ENCODE measurements around the gene AKAP17A.
A peak's percentile ranks its signal among the peaks of the same experiment; 100 is the strongest.
"Not testable (repeated sequence)": the region's sequence is repeated elsewhere in the genome, so short reads cannot be mapped to it uniquely, and the experiment has no call there.

AKAP17A gene, protein sequence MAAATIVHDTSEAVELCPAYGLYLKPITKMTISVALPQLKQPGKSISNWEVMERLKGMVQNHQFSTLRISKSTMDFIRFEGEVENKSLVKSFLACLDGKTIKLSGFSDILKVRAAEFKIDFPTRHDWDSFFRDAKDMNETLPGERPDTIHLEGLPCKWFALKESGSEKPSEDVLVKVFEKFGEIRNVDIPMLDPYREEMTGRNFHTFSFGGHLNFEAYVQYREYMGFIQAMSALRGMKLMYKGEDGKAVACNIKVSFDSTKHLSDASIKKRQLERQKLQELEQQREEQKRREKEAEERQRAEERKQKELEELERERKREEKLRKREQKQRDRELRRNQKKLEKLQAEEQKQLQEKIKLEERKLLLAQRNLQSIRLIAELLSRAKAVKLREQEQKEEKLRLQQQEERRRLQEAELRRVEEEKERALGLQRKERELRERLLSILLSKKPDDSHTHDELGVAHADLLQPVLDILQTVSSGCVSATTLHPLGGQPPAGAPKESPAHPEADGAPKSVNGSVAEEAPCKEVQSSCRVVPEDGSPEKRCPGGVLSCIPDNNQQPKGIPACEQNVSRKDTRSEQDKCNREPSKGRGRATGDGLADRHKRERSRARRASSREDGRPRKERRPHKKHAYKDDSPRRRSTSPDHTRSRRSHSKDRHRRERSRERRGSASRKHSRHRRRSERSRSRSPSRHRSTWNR

GRCh38 chrX:1591102-1591862 is at the start of gene AKAP17A:
Gene AKAP17A (plus strand): TSS chrX:1591604. CDS start chrX:1593463, 1,859 bp downstream.
- peak; percentile 74 for DNase-seq (ENCODE audit: low spot score)

- no peak for DNase-seq (ENCODE audit: low spot score)
Measured at GRCh38 chrX:1542994-1543725, 48.2 kb upstream of the AKAP17A start.

DNA sequence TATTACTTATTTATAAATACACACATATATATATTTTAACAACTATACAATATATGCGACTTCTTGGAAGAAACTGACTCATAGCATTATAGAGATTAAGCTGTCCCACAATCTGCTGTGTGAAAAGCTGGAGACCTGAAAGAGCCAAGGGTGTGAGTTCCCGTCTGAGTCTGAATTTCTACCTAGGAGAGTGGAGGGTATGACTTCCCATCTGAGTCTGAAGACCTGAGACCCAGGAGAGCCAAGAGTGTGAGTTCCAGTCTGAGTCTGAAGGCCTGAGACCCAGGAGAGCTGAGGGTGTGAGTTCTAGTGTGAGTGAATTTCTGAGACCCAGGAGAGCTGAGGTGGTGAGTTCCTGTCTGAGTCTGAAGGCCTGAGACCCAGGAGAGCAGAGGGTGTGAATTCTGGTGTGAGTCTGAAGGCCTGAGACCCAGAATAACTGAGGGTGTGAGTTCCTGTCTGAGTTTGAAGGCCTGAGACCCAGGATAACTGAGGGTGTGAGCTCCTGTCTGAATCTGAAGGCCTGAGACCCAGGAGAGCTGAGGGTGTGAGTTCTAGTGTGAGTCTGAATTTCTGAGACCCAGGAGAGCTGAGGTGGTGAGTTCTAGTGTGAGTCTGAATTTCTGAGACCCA is 45.5 kb upstream of the AKAP17A start:
- no peak for DNase-seq (ENCODE audit: low spot score)

DNA sequence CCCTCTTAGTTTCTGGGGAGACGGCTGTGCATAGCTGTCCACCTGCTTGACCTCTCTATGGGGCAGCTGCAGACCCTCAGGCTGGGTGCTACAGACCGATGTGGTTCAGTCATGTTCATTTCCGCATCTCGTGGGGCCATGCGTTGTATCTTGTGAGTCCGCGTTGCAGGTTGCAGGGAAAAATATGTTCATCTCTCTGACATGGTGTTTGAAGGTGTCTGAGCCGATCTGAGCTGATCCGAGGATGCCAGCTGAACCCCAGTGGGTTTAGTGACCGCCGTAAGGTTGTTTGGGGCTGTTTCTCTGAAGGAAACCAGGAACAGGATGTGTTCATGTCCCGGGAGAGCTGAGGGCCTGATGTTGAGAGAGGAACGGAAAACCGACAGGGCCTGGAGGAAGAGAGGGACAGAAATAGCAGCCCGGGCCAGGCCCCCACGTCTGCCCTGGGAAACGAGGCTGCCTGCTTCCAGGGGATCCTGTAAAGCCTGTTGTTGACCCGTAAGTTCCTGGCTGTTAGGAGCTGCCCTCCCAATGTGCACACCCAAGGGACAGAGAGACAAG is 44.6 kb upstream of the AKAP17A start:
- DNase-seq (ENCODE audit: low spot score): no peak

- no peak for DNase-seq (ENCODE audit: low spot score)
Measured at GRCh38 chrX:1551959-1552546, 39.4 kb upstream of the AKAP17A start.

DNA sequence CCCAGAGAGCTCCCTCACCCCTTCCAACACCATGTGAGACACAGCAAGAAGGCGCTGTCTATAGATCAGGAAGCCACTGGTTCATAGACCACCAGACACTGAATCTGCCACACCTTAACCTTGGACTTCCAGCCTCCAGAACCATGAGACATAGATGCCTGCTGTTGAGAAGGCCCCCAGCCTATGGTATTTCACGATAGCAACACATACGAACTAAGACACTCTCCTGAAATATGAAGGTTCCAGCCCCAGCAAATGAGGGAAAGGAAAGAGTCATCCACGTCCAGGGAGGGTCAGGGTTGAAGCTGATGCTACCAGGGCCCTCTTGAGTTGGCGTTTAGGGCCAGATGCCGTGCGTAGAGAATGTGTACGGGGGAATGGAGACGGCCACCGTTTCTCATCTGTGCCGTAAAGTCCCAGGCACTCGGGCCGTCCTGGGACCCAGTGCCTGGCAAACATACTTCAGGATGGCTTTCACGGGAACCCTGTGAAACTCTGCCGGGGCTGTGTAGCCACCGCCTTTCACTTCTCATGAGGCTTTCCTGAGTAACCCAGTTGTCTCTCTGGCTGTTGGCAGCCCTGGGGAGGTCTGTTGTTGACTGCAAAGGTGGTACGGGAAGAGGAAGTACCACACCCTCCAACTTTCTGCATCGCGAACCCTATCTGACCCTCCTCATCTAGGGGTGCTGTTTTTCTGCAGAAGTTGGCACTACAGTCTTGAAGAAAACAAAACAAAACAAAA is 36.8 kb upstream of the AKAP17A start:
- DNase-seq (ENCODE audit: low spot score): no peak

DNA sequence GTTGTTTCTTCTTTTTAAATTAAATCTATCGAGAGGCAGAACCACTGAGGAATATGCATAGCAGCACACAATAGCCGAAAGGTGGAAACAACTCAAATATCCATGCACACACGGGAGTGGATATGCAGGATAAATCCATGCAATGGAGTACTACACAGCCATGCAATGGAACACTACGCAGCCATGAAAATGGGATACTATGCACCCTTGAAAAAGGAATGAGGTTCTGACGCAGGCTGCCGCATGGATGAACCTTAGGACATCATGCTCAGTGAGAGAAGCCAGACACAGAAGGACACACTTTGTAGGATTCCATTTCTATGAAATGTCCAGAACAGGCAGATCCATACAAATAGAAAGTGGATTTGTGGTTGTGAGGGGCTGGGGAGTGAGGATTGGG is 36.0 kb upstream of the AKAP17A start:
- no peak for DNase-seq (ENCODE audit: low spot score)

DNA sequence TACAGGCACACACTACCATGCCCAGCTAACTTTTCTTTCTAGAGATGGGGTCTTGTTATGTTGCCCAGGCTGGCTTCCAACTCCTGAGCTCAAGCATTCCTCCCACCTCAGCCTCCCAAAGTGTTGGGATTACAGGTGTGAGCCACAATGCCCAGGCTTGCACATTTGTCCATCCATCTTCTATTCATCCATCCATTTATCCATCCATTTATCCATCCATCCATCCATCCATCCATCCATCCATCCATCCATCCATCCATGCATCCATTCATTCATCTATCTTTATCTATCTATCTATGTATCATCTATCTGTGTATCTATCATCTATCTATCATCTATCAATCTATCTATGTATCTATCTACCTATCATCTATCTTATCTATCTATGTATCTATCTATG is 34.0 kb upstream of the AKAP17A start:
- DNase-seq (ENCODE audit: low spot score): not testable (repeated sequence)

GRCh38 chrX:1558761-1559468 is 32.5 kb upstream of the AKAP17A start:
- no peak for DNase-seq (ENCODE audit: low spot score)

DNA sequence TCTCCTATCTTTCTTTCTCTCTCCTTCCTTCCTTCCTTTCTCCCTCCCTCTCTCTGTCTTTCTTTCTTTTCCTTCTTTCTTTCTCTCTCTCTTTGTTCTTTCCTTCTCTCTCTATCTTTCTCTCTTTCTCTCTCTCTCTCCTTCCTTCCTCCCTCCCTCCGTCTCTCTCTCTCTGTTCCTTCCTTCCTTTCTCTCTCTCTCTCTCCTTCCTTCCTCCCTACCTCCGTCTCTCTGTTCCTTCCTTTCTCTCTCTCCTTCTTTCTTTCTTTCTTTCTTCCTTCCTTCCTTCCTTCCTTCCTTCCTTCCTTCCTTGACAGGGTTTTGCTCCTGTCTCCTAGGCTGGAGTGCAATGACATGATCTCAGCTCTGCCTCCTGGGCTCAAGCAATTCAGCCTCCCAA is 30.2 kb upstream of the AKAP17A start:
- no peak for DNase-seq (ENCODE audit: low spot score)

DNA sequence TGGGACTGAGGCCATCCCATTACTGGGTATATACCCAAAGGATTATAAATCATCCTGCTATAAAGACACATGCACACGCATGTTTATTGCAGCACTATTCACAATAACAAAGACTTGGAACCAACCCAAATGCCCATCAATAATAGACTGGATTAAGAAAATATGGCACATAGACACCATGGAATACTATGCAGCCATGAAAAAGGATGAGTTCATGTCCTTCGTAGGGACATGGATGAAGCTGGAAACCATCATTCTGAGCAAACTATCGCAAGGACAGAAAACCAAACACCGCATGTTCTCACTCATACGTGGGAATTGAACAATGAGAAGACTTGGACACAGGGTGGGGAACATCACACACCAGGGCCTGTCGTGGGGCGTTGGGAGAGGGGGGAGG is 27.3 kb upstream of the AKAP17A start:
- DNase-seq (ENCODE audit: low spot score): not testable (repeated sequence)

- DNase-seq (ENCODE audit: low spot score): no peak
Measured at GRCh38 chrX:1564750-1565683, 26.4 kb upstream of the AKAP17A start.

- not testable (repeated sequence) for DNase-seq (ENCODE audit: low spot score)
Measured at GRCh38 chrX:1574181-1574580, 17.2 kb upstream of the AKAP17A start.

- no peak for DNase-seq (ENCODE audit: low spot score)
Measured at GRCh38 chrX:1576201-1576992, 15.0 kb upstream of the AKAP17A start.

DNA sequence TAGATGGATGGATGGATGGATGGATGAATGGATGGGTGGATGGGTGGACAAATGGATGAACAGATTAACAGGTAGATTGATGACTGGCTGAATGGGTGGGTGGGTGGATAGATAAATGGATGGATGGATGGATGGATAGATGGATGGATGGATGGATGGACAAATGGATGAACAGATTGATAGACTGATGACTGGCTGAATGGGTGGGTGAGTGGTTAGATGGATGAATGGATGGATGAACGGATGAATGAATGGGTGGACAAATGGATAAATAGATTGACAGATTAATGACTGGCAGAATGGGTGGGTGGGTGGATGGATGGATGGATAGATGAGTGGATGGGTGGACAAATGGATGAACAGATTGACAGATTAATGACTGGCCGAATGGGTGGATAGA is 13.6 kb upstream of the AKAP17A start:
- no peak for DNase-seq (ENCODE audit: low spot score)

DNA sequence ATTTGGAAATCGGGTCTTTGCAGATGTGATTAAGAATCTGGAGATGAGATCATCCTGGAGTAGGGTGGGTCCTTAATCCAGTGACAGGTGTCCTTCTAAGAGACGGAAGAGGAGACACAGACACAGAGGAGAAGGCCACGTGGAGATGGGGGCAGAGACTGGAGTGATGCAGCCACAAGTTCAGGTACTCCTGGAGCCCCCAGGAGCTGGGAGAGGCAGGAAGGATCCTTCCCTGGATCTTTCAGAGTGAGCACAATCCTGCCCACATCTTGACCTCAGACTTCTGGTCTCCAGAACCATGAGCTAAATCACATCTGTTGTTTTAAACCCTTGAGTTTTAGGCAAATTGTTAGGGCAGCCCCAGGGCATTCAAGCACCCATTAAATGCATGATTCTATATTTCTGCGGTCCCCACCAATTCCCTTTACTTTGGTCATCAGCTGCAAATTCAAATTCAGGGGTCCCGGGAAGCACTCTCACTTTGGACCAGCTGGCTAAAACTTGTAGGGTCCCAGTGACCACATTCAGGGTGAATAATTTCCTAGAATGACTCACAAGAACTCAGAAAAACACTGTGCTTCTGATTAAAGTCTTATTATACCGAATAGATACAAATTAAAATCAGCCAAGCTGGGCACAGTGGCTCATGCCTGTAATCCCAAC is 12.8 kb upstream of the AKAP17A start:
- no peak for DNase-seq (ENCODE audit: low spot score)

DNA sequence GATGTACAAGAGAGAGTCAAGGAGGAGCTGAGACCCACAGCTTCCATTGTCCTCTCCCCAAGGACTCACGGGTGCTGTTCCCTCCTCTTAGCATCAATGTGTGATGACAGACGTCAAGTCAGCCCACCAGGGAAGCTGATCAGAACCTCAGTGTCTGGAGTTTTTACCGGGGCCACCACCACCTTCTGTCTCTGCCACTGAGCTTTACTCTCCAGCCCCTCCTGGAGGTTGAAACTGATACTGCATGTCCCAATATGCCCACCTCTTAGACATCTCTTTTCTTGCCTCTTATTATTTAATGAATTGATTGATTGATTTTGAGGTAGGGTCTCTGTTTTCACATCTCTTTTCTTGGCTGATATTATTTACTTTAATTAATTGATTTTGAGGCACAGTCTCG is 10.3 kb upstream of the AKAP17A start:
- DNase-seq (ENCODE audit: low spot score): peak; percentile 36
